Progenitor cell of endocrine pancreas (in vitro differentiated cells): ENCODE results near the gene NT5M. TPM values are rescaled to one million over a fixed set of nuclear protein-coding genes. Genes with fewer than 3 reads are reported as not detected.

Experiments
- DNase-seq: peaks from one replicate; pipeline ENCODE4 v3.0.0; 2021; ENCODE audit warnings: low spot score; ENCODE audit not compliant: unreplicated experiment
- H3K27ac Mint-ChIP-seq: 2 replicates; pipeline ENCODE4 v1.8.0; 2021; ENCODE audit warnings: mild to moderate bottlenecking, moderate library complexity, mixed read lengths
- H3K27me3 Mint-ChIP-seq: 2 replicates; pipeline ENCODE4 v1.8.0; 2021; ENCODE audit warnings: mixed read lengths
- H3K36me3 Mint-ChIP-seq: 2 replicates; pipeline ENCODE4 v1.8.0; 2022; ENCODE audit warnings: mixed read lengths; ENCODE audit not compliant: insufficient read depth
- H3K4me1 Mint-ChIP-seq: 2 replicates; pipeline ENCODE4 v1.8.0; 2021; ENCODE audit warnings: low read depth, mixed read lengths
- H3K4me3 Mint-ChIP-seq: 2 replicates; pipeline ENCODE4 v1.8.0; 2021; ENCODE audit warnings: low read depth, mild to moderate bottlenecking, moderate library complexity, mixed read lengths
- H3K9me3 Mint-ChIP-seq: 2 replicates; pipeline ENCODE4 v1.8.0; 2021; ENCODE audit warnings: low read depth, mixed read lengths
- total RNA-seq: library from RNA; stranded (reverse); gene quantifications from 2 replicates; pipeline ENCODE4 v1.2.1, GENCODE V29; 2021
- TF ChIP-seq, protein P1 (sequence below): fragments of 200-600 bp; sonication (generic); IDR thresholded peaks from one replicate; pipeline ENCODE4 v1.5.0; 2021; ENCODE audit warnings: antibody characterized with exemption, mild to moderate bottlenecking; ENCODE audit not compliant: unreplicated experiment

Gene NT5M
- total RNA-seq, 1 donor from 2014 or later: 2.4 TPM

DNA sequence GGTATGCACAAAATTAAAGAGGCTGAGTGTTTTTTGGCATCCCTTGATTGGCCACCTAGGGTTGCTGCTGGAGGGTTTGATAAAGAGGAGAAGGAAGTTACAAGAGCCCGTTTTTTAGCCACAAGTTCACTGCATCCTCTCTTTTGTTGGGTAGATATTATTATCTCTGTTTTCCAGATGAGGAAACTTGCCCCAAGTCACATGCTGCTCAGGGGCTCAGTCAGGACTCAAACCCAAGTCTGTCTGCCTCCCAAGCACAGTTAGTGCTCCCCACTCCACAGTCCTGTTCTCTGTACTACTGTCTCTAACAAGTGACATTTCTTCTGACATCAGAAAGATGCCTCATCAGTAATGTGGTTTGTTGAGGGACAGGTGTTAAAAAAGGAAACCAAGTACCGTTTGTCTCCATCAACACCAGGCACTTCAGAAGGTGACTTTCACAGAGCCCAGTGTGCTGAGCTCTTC lies 1.4 kb downstream of the NT5M start:
- Mint-ChIP-seq H3K36me3 (no peaks in the 10 kb centered on the region), H3K27ac (no peak overlapping the region), H3K4me3 (peak overlapping the region; percentile 69), H3K4me1 (peaks cover 2% of the 10 kb centered on the region), H3K9me3 (no peaks in the 10 kb centered on the region), H3K27me3 (peaks cover 24% of the 10 kb centered on the region)
- TF ChIP-seq, protein P1, sequence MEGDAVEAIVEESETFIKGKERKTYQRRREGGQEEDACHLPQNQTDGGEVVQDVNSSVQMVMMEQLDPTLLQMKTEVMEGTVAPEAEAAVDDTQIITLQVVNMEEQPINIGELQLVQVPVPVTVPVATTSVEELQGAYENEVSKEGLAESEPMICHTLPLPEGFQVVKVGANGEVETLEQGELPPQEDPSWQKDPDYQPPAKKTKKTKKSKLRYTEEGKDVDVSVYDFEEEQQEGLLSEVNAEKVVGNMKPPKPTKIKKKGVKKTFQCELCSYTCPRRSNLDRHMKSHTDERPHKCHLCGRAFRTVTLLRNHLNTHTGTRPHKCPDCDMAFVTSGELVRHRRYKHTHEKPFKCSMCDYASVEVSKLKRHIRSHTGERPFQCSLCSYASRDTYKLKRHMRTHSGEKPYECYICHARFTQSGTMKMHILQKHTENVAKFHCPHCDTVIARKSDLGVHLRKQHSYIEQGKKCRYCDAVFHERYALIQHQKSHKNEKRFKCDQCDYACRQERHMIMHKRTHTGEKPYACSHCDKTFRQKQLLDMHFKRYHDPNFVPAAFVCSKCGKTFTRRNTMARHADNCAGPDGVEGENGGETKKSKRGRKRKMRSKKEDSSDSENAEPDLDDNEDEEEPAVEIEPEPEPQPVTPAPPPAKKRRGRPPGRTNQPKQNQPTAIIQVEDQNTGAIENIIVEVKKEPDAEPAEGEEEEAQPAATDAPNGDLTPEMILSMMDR: no peak
- DNase-seq: no peak

DNA sequence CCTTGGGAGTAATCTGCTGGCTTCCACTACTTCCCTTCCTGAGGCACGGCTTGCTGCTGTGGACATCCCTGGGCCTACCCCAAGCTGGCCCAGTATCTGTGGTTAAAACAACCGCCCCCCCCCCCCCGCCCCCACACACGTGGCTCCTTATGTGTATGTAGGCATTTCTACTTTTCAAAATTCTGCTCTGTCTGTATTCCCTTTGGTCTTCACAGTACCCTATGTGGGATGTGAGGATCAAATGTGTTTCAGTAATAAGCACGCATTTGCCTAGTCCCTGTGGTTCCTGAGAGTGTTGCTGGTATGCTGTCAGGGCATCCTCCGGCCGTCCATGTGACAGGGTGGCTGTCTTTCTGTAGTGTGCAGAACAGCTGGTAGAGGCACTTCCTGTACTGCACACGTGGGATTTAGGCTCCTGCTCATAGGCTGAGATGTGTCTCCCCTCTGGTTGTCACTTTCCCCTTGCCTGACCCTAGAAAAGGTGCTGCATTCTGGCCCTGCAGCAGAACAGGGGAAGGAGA lies 2.2 kb downstream of the NT5M start:
- no peak for DNase-seq
- Mint-ChIP-seq H3K27ac (no peak overlapping the region), H3K36me3 (no peaks in the 10 kb centered on the region), H3K27me3 (peaks cover 24% of the 10 kb centered on the region), H3K4me3 (peak overlapping the region; percentile 39), H3K4me1 (peaks cover 2% of the 10 kb centered on the region), H3K9me3 (no peaks in the 10 kb centered on the region)
- TF ChIP-seq, protein P1: no peak

DNA sequence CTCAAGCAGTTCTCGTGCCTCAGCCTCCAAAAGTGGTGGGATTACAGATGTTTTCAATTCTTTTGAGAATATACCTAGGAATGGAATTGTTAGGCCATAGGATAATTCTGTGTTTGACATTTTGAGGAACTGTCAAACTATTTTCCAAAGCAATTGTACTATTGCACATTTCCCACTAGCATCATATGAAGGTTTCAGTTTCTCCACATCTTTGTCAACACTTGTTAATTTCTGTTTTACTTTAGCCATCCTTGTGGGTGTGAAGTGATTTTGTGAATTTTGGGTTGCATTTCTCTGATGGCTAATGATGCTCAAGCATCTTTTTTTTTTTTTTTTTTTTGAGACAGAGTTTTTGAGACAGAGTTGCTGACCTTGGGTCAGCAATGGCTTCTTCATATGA lies 6.2 kb downstream of the NT5M start:
- Mint-ChIP-seq H3K27me3 (peaks cover 18% of the 10 kb centered on the region), H3K4me1 (no peaks in the 10 kb centered on the region), H3K9me3 (peaks cover 3% of the 10 kb centered on the region), H3K4me3 (no peak overlapping the region), H3K36me3 (peaks cover 2% of the 10 kb centered on the region), H3K27ac (no peak overlapping the region)
- TF ChIP-seq, protein P1: no peak
- no peak for DNase-seq

DNA sequence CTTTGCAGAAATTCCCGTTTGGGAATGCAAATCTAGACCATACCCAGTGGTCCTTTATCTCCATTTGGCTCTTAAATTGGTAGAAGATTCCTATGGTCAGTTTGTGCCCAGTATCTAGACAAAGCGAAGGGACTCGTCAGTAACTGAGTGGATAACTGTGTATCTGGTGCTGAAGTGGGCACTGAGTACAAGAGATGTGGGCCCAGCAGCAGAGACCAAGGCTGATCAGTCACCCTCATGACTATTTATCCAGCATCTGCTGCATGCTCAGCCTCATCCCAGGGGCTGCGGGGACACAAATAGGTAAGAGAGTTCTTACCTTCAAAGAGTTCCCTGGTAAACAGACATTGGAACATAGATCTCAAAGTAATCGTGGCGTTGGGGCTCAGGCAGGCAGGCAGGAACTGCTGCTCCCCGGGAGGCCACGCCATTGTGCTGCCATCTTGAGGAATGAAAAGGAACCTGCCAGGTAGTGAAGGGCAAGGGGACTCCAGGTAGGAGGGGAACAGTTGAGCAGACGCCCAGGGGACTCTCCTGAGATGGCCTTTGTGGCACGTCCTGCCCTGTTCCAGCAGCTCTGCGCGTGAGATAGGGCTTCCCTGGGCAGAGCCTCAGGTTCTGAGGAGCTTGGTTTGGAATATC lies 10.3 kb downstream of the NT5M start:
- Mint-ChIP-seq H3K4me3 (no peak overlapping the region), H3K27me3 (no peaks in the 10 kb centered on the region), H3K27ac (no peak overlapping the region), H3K4me1 (no peaks in the 10 kb centered on the region), H3K36me3 (peaks cover 2% of the 10 kb centered on the region), H3K9me3 (peaks cover 3% of the 10 kb centered on the region)
- TF ChIP-seq, protein P1: peak; percentile 71
- peak; percentile 46 for DNase-seq

DNA sequence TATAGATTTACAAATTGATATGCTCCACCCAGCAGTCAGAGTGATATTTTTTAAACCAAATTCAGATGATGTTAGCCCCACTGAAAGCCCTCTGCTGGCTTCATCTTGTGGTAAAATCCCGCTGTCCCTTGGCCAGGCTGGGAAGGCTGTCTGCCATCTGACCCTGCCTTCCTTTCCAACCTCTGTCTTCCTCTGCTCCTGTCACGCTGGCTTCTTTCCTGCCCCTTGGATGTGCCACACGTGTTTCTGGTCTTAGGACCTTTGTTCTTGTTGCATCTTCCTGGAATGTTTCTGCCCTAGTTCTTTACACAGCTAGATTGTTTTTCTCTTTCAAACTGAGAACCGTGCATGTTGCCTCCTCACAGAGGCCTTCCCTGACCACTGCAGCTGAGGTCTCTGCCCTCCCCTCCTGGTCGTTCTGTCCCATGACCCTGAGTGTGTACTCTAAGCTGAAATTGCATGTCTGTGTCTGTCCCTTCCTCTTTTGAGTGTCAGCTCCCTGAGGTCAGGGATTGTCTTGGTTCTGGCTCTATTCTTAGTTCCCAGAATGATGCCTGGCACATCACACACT lies 11.4 kb downstream of the NT5M start:
- peaks cover 3% of the 10 kb centered on the region for H3K9me3 Mint-ChIP-seq
- H3K4me3 Mint-ChIP-seq: no peak overlapping the region
- no peaks in the 10 kb centered on the region for H3K27me3 Mint-ChIP-seq
- H3K36me3 Mint-ChIP-seq: peaks cover 2% of the 10 kb centered on the region
- H3K4me1 Mint-ChIP-seq: no peaks in the 10 kb centered on the region
- TF ChIP-seq, protein P1: no peak
- no peak for DNase-seq
- no peak overlapping the region for H3K27ac Mint-ChIP-seq
